GM19468 (cell line): ENCODE results near the gene OR4C15.
A peak's percentile ranks its signal among the peaks of the same experiment; 100 is the strongest.

ENCODE experiments used
- ATAC-seq: cut with Tn5 transposase; IDR thresholded peaks from one replicate; pipeline ENCODE4 v1.9.1; 2021; ENCODE audit warnings: mild to moderate bottlenecking, moderate library complexity, moderate number of reproducible peaks; ENCODE audit not compliant: unreplicated experiment; ENCODE audit errors: extremely low read depth

OR4C15 gene

GRCh38 chr11:55554169-55554568 is at the start of gene OR4C15:
TSS of gene OR4C15 (plus strand) at chr11:55554469. CDS start at chr11:55554469, 0 bp downstream.
- ATAC-seq = no peak

GRCh38 chr11:55571828-55572227 is 17.6 kb downstream of the OR4C15 start, which contains the start of gene OR4C16:
TSS of gene OR4C16 (plus strand) at chr11:55572128. CDS start at chr11:55572128, 0 bp downstream.
- no peak for ATAC-seq

GRCh38 chr11:55572548-55572947 is 18.3 kb downstream of the OR4C15 start:
- ATAC-seq = peak; percentile 37
